Keratinocyte (primary cell): ENCODE results near the gene DENND4B. TPM values are rescaled to one million over a fixed set of nuclear protein-coding genes. Genes with fewer than 3 reads are reported as not detected.

Experiments
- DNase-seq: peaks from one replicate; pipeline ENCODE4 v3.0.0-alpha.2; 2011; ENCODE audit warnings: low read depth, missing footprints, low spot score
- FAIRE-seq: peaks from 2 replicates; lab custom pipeline; 2011; peaks lifted over from hg19 to GRCh38; lab: Jason Lieb, UNC
- H2AFZ ChIP-seq: 2 replicates; pipeline ENCODE4 v1.6.0; 2012; ENCODE audit warnings: low read length, control low read depth, inconsistent platforms; ENCODE audit not compliant: control insufficient read depth
- H3K27ac ChIP-seq: 2 replicates; pipeline ENCODE4 v1.5.1; 2011; ENCODE audit warnings: low read length; ENCODE audit not compliant: control insufficient read depth, insufficient read depth
- H3K27me3 ChIP-seq: 3 replicates; pipeline ENCODE4 v1.6.0; 2011; ENCODE audit warnings: low read length; ENCODE audit not compliant: control insufficient read depth, insufficient read depth; ENCODE audit errors: extremely low read depth
- H3K36me3 ChIP-seq, 2 experiments: 2 replicates in 1 of 2; 3 replicates in 1 of 2; pipeline ENCODE4 v1.5.1; 2011; ENCODE audit warnings: low read length in 2 of 2, mild to moderate bottlenecking in 1 of 2; ENCODE audit not compliant: control insufficient read depth in 2 of 2, insufficient read depth in 2 of 2; ENCODE audit errors: extremely low read depth in 1 of 2
- H3K4me1 ChIP-seq: 3 replicates; pipeline ENCODE4 v1.5.1; 2011; ENCODE audit warnings: low read length; ENCODE audit not compliant: control insufficient read depth, insufficient read depth; ENCODE audit errors: extremely low read depth
- H3K4me2 ChIP-seq: 3 replicates; pipeline ENCODE4 v1.6.0; 2011; ENCODE audit warnings: low read depth, low read length; ENCODE audit not compliant: control insufficient read depth, insufficient read depth; ENCODE audit errors: extremely low read depth
- H3K4me3 ChIP-seq, 3 experiments: fragments of 200-600 bp in 1 of 3; sonication (generic) in 1 of 3; 2 replicates in 2 of 3; 3 replicates in 1 of 3; pipeline ENCODE4 v1.5.1; 2011 to 2016; ENCODE audit warnings: low read length in 3 of 3, mild to moderate bottlenecking in 3 of 3, control low read depth in 2 of 3, inconsistent platforms in 1 of 3, low read depth in 1 of 3, mixed read lengths in 1 of 3, mixed run types in 1 of 3, moderate library complexity in 1 of 3; ENCODE audit not compliant: control insufficient read depth in 2 of 3, insufficient read depth in 2 of 3; ENCODE audit errors: extremely low read depth in 1 of 3
- H3K79me2 ChIP-seq: 2 replicates; pipeline ENCODE4 v1.6.0; 2012; ENCODE audit warnings: low read length; ENCODE audit not compliant: control insufficient read depth, insufficient read depth
- H3K9ac ChIP-seq: 3 replicates; pipeline ENCODE4 v1.6.0; 2011; ENCODE audit warnings: low read length; ENCODE audit not compliant: control insufficient read depth, insufficient read depth; ENCODE audit errors: extremely low read depth
- H3K9me1 ChIP-seq: 3 replicates; pipeline ENCODE4 v1.6.0; 2011; ENCODE audit warnings: low read length; ENCODE audit not compliant: control insufficient read depth, insufficient read depth; ENCODE audit errors: extremely low read depth
- H3K9me3 ChIP-seq: 2 replicates; pipeline ENCODE4 v1.5.1; 2012; ENCODE audit warnings: low read depth, low read length; ENCODE audit not compliant: control insufficient read depth
- H4K20me1 ChIP-seq: 3 replicates; pipeline ENCODE4 v1.6.0; 2011; ENCODE audit warnings: low read length; ENCODE audit not compliant: control insufficient read depth, insufficient read depth; ENCODE audit errors: extremely low read depth
- EZH2 ChIP-seq: IDR thresholded peaks from one replicate; pipeline ENCODE4 v1.6.1; 2012; ENCODE audit warnings: inconsistent platforms, mild to moderate bottlenecking, low read length, moderate library complexity
- dilution Hi-C: fragments of 300-500 bp; cut with MboI; formaldehyde crosslinking; loops from one replicate; pipeline ENCODE4 v1.7.0; 2020; ENCODE audit warnings: low sequenced_read_pairs; ENCODE audit not compliant: extremely low pct_ligation_motif_present
- polyA plus RNA-seq, 5 experiments: library from polyadenylated mRNA; depleted of rRNA in 3 of 5; stranded (reverse) in 3 of 5; stranded (forward) in 1 of 5; unstranded in 1 of 5; fragments of >200 nt; gene quantifications; 1 replicate in 1 of 5; 2 replicates in 3 of 5; 3 replicates in 1 of 5; pipeline versions ENCODE4 v1.2.1 to v1.2.3, GENCODE V29; 2011 to 2012; ENCODE audit warnings: missing spikeins in 2 of 5, low read depth in 1 of 5, low replicate concordance in 1 of 5
- TF ChIP-seq, protein P1 (sequence below), 3 experiments: IDR thresholded peaks in 1 of 3; conservative IDR thresholded peaks in 1 of 3; optimal IDR thresholded peaks in 1 of 3; 2 replicates in 2 of 3; 3 replicates in 1 of 3; pipeline versions ENCODE3 to v1.5.1; 2011; ENCODE audit warnings: low read length in 3 of 3, mild to moderate bottlenecking in 3 of 3, moderate library complexity in 2 of 3, control low read depth in 1 of 3, inconsistent platforms in 1 of 3; ENCODE audit not compliant: insufficient read depth in 2 of 3; ENCODE audit errors: extremely low read depth in 1 of 3

Gene DENND4B
- polyA plus RNA-seq, 1 donor (not counting 4 experiments of a cell fraction or from before 2014, with no cell fraction given) = 7.9 TPM

DNA sequence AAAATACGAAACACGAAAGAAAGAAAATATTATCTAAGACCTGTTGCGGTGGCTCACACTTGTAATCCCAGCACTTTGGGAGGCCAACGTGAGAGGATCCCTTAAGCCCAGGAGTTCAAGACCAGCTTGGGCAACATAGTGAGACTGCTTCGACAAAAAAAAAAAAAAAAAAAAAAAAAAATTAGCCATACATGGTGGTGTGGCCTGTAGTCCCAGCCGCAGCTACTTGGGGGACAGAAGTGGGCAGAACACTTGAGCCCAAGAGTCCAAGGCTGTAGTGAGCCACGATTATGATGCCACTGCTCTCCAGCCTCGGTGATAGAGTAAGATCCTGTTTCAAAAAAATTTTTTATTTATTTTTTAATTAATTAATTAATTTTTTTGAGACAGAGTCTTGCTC, 41.1 kb upstream of the DENND4B start:
- H3K9me1 ChIP-seq = no peaks in the 10 kb centered on the region
- FAIRE-seq (no peak), DNase-seq (no peak)
- H4K20me1 ChIP-seq = no peaks in the 10 kb centered on the region
- no peak overlapping the region for H3K4me2 ChIP-seq
- peaks cover 28% of the 10 kb centered on the region for H3K4me1 ChIP-seq
- no peak overlapping the region for H3K9ac ChIP-seq
- H3K79me2 ChIP-seq = peaks cover 25% of the 10 kb centered on the region
- dilution Hi-C loops = no loop called here
- H3K27me3 ChIP-seq = no peaks in the 10 kb centered on the region
- no peak overlapping the region for H3K27ac ChIP-seq
- H3K36me3 ChIP-seq = peaks cover 8 to 15% of the 10 kb centered on the region in 2 experiments
- TF ChIP-seq EZH2 = no peak
- TF ChIP-seq, protein P1, sequence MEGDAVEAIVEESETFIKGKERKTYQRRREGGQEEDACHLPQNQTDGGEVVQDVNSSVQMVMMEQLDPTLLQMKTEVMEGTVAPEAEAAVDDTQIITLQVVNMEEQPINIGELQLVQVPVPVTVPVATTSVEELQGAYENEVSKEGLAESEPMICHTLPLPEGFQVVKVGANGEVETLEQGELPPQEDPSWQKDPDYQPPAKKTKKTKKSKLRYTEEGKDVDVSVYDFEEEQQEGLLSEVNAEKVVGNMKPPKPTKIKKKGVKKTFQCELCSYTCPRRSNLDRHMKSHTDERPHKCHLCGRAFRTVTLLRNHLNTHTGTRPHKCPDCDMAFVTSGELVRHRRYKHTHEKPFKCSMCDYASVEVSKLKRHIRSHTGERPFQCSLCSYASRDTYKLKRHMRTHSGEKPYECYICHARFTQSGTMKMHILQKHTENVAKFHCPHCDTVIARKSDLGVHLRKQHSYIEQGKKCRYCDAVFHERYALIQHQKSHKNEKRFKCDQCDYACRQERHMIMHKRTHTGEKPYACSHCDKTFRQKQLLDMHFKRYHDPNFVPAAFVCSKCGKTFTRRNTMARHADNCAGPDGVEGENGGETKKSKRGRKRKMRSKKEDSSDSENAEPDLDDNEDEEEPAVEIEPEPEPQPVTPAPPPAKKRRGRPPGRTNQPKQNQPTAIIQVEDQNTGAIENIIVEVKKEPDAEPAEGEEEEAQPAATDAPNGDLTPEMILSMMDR (optimal IDR thresholded peaks at IDR 0.05 in 1 of 3, IDR thresholded peaks at IDR 0.05 in 1 of 3, conservative IDR thresholded peaks at IDR 0.05 in 1 of 3; ENCODE audit: extremely low read depth in 1 of 3, insufficient read depth in 2 of 3, low read length in 3 of 3) = no peak
- no peak overlapping the region for H2AFZ ChIP-seq
- no peaks in the 10 kb centered on the region for H3K9me3 ChIP-seq
- H3K4me3 ChIP-seq = no peak overlapping the region

DNA sequence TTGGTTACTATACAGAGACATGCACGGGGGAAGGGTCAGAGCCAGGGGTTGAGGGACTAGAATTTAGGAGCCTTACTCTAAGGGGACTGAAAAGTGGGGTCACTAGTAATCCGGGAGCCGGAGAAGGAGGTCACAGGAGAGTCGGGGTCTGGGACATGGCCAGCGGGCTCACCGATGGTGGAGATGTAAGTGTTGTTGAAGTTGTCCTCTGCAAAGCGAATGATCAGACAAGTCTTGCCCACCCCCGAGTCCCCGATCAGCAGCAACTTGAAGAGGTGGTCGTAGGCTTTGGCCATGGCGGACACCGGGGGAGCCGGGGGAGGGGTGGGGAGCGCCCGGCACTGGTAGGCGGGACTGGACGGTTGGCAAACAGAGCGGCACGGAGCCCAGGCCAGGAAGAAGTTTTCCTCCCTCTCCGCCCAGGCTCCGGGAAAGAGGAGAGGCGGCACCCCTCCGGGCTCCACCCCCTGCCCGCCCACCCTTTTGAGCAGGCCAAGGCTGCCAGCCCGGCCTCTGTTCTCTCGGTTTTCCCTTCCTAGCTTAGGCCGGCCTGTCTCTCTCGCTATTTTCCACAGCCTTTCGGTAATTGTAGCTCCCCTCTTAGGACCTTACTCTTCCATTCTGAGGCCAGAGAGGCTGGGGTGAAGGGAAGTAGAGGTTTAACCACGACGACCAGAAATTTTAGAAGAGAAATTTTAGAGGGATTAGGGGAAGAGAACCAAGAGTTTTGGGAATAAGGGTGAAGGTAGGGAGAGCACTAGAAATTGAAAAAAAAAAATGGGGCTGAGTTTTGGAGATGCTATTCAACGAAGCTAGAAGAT, 39.6 kb upstream of the DENND4B start, which contains the start of gene RAB13:
Gene RAB13 (minus strand): TSS at position 399 of the 821 bp plus-strand sequence. CDS start 103 bp downstream, at position 296.
- Histone ChIP-seq H3K27ac (peak within 1 kb of the TSS; percentile 79), H2AFZ (peak within 1 kb of the TSS; percentile 92), H3K9me3 (no peaks in the 10 kb centered on the region), H4K20me1 (no peaks in the 10 kb centered on the region), H3K4me2 (peak within 1 kb of the TSS; percentile 99), H3K4me1 (peaks cover 15% of the 10 kb centered on the region), H3K9me1 (no peaks in the 10 kb centered on the region), H3K27me3 (no peaks in the 10 kb centered on the region), H3K4me3 (peak within 1 kb of the TSS; percentile 76 to 93 (median 92)), H3K79me2 (peaks cover 13% of the 10 kb centered on the region), H3K9ac (peak within 1 kb of the TSS; percentile 85), H3K36me3 (peaks cover 2 to 8% of the 10 kb centered on the region in 2 experiments)
- FAIRE-seq = no peak
- no peak for DNase-seq
- TF ChIP-seq, protein P1 (optimal IDR thresholded peaks at IDR 0.05 in 1 of 3, IDR thresholded peaks at IDR 0.05 in 1 of 3, conservative IDR thresholded peaks at IDR 0.05 in 1 of 3; ENCODE audit: extremely low read depth in 1 of 3, insufficient read depth in 2 of 3, low read length in 3 of 3) = no peak
- TF ChIP-seq EZH2 = no peak
- dilution Hi-C loops = no loop called here
